GM18951 (cell line): ENCODE results near the gene SUFU.
"Not testable (repeated sequence)": the region's sequence is repeated elsewhere in the genome, so short reads cannot be mapped to it uniquely, and the experiment has no call there.

Experiments used
- POLR2A ChIP-seq: IDR thresholded peaks from 4 replicates; pipeline ENCODE4 v1.6.1; 2011; ENCODE audit warnings: mild to moderate bottlenecking; ENCODE audit not compliant: insufficient read length, insufficient read depth; ENCODE audit errors: extremely low read depth
- in situ Hi-C: fragments of 300-500 bp; cut with MboI; formaldehyde crosslinking; loops from one replicate; pipeline ENCODE4 v1.12.0; 2022; ENCODE audit warnings: low sequenced_read_pairs, mixed read lengths, inconsistent platforms; ENCODE audit not compliant: unreplicated experiment

SUFU gene

DNA sequence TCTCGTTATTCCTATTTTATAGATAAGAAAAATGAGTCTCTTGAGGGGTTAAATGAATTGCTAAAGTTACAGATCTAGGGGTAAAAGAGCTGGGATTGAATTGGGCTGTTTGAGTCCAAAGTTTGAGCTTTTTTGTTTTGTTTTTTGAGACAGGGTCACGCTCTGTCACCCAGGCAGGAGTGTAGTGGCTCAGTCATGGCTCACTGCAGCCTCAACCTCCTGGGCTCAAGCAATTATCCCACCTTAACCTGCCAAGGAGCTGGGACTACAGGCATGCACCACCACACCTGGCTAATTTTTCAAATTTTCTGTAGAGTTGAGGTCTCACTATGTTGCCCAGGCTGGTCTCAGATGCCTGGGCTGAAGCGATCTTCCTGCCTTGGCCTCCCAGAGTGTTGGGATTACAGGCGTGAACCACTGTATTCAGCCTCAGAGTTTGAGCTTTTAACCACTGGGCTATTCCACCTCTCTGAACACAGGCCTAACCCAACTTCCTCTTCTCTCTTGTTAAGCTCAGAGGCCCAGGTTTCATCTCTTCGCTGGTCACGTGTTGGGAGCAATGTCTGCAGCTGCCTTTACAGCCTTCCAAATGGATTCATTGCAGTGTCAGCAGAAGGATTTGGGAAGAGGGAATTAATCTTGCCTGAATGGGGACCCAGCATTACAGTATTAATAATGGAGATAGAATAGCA lies 8.0 kb downstream of the SUFU start:
- TF ChIP-seq POLR2A = no peak
- in situ Hi-C loops = no loop called here

DNA sequence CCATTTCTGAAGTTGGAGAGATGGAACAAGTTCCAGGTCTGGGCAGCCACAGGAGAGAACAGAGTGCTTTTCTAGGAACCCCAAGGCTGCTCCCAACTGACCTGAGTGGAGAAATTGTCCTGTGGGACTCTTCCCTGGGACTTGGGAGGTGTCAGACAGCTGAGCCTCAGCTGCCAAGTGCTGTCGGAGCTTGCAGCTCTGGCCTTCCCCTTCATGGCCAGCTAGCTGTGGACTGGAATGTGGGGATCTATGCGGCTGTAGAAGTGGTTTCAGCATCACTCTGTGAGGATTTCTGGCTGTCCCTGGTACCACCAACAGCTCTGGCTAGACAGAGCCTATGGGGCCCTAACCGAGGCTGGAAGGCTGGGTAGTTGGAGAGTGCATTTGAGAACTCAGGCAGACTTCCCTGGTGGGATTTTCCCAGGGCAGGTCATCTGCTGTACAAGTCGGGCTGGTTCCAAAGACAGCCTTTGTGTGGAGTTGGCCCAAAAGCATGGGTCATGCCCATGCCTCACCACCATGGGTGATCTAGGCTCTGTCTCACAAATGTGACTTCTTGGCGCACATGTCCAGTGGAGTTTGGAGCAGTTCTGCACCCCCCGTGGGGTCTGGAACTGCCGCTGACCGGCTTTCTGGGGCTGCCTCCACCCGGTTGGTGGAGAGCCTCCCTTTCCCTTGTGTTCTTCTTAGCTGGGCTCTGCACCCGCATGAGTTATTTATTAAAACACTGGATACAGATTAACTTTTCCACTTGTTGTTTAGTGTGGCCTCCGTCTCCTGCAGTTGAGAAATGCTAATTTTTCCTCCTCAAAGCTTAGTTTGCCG lies 10.9 kb downstream of the SUFU start:
- in situ Hi-C loops = no loop called here
- TF ChIP-seq POLR2A = no peak

DNA sequence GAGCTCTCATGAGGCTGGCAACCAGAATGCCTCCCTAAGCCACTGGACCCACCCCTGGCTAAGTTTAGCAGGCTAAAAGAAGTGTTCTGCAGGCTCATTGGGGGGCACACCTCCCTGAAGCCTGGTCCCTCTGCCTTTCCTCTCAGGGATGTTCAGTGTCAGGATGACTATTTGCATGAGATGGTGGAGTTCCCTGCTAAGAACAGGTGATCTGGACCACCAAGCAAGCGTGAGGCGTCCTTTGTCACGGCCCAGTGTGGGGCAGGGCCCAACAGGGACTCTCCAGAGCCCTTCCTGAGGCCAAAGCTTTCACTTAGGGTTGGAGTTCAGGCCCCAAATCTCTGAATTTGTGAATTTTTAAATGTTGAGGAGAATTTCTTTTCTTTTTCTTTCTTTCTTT lies 12.0 kb downstream of the SUFU start:
- TF ChIP-seq POLR2A = no peak
- in situ Hi-C loops = no loop called here

GRCh38 chr10:102517553-102517952 lies 13.8 kb downstream of the SUFU start:
- no peak for TF ChIP-seq POLR2A
- in situ Hi-C loops = no loop called here

DNA sequence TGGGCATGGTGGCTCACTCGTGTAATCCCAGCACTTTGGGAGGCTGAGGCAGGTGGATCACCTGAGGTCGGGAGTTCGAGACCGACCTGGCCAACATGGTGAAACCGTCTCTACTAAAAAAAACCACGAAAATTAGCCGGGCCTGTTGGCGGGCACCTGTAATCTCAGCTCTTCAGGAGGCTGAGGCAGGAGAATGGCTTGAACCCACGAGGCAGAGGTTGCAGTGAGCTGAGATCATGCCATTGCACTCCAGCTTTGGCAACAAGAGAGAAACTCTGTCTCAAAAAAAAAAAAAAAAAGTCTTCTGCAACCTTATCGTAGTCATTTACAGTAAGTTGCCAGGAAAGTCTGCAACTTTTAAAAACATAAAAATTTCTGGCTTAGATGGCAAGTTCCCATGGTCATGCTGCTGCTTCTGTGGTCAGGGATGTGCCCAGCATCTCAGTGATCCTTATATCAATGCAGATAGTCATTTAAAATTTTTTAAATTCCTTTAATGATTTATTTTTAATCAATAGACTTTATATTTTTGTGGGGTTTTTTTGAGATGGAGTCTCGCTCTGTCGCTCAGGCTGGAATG lies 15.6 kb downstream of the SUFU start:
- TF ChIP-seq POLR2A = no peak
- in situ Hi-C loops = no loop called here

GRCh38 chr10:102522874-102523249 lies 19.1 kb downstream of the SUFU start:
- TF ChIP-seq POLR2A = no peak
- in situ Hi-C loops = no loop called here

DNA sequence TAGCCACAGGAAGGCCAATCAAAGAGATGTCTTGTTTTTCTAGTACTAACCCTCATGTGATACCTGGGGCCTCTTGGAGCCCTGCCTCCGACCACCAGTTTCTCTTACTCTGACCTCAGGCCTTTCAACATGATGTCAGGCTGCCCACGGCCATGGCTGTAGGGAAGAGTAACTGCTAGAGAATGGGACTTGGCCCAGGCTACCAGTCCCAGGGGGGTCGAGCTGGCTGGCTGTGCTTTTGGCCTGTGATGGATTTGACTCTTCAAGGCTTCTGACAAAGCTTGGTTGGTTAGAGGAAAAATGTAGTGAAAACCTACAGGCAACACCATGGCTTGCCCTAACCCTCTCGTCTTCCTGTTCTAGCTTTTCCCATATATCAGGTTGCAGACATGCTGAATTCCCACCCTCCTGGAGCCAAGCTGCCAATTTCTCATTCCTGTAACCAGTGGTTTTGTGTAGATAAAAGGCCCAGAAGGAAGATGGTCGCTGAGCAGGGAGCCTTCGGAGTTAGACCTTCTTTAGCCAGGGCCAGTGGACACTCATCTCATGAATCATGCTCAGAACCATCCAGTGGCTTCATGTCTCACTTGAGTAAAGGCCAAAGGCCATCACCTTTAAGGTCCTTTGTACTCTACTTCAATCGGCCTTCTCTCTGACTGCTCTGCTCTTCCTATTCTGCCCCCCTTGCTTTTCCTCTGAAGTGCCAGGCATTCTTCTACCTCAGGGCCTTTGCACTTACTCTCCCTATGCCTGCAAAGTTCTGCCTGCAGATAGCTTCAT lies 19.7 kb downstream of the SUFU start:
- no peak for TF ChIP-seq POLR2A
- in situ Hi-C loops = no loop called here

GRCh38 chr10:102524746-102525145 lies 21.0 kb downstream of the SUFU start:
- TF ChIP-seq POLR2A = no peak
- in situ Hi-C loops = no loop called here

DNA sequence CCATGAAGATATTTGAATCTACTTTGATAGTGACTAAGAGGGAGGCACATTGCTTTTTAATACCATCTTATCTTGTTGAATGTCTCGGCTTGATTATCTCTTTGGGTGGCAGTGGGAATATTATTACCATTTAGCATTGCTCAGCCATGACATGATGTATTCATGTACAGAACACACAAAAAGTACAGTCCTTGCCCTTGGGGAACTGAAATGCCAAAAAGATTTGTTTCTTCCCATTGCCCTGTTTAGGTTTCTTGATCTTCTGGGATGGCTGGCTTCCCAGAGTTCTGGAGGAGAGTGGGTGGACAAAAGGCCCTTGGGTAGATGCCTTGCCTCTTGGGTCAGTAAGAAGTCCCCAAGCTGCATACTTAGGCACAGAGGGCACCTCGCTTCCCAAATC lies 23.8 kb downstream of the SUFU start:
- in situ Hi-C loops = no loop called here
- no peak for TF ChIP-seq POLR2A

- in situ Hi-C loops = no loop called here
- TF ChIP-seq POLR2A = no peak
These were observed 30.6 kb downstream of the SUFU start for GRCh38 chr10:102534333-102534732.

DNA sequence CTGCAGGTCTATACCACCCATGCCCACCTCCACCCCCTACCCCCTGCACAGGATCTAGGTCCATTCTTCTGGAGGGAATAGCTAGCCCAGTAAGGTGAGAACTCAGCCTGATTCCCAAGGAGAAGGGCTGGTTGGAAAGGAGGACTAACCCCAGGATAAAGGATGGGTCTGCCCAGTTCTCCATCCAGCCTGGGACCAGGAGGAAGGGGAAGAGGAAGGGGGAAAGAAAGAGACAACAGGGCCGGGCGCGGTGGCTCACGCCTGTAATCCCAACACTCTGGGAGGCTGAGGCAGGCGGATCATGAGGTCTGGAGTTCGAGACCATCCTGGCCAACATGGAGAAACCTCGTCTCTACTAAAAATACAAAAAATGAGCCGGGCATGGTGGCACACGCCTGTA lies 31.2 kb downstream of the SUFU start:
- in situ Hi-C loops = not testable (repeated sequence)

DNA sequence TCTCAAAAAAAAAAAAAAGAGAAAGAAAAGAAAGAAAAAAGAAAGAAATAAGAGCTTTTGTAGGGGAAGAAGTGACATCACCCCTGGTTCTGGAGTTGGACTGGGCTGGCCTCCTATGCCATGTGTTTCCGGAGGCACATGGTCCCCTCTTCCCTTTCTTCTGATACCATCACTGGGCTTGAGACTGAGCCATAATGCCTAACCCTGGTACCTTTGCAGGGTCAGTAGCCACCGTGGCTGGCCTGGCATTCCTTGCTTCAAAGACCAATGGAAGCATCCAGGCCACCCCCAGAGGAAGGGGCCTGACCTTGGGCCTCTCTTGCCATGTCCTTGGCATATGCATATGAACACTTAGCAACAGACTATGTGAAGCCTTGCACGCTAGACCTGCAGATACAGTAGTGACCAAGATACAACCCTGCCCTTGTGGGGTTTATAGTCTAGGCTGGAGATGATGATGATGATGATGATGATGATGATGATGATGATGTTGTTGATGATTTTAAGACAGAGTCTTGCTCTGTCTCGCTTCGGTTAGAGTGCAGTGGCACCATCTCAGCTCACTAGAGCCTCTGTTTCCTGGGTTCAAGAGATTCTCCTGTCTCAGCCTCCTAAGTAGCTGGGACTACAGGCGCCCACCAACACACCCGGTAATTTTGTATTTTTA lies 31.8 kb downstream of the SUFU start:
- no peak for TF ChIP-seq POLR2A
- in situ Hi-C loops = no loop called here

- in situ Hi-C loops = no loop called here
- TF ChIP-seq POLR2A = no peak
These were observed 33.6 kb downstream of the SUFU start for GRCh38 chr10:102537367-102537766.
